A673 (cell line): ENCODE measurements around the gene MYOF.

Experiments
- CTCF ChIP-seq: fragments of 300-800, 200-600 bp; sonication (generic); conservative IDR thresholded peaks from 2 replicates; pipeline ENCODE4 v1.5.1; 2017; ENCODE audit warnings: low read depth, mild to moderate bottlenecking, antibody characterized with exemption, low read length, moderate library complexity, mixed read lengths
- EZH2 ChIP-seq: fragments of 200-600 bp; sonication (generic); IDR thresholded peaks from 2 replicates; pipeline ENCODE4 v1.6.1; 2017; ENCODE audit warnings: borderline replicate concordance, low read depth, mild to moderate bottlenecking, mixed read lengths, antibody characterized with exemption, low read length; ENCODE audit not compliant: poor library complexity, severe bottlenecking

- TF ChIP-seq EZH2, result no peak
- TF ChIP-seq CTCF, result no peak
Observed at GRCh38 chr10:93475227-93475626, 6.9 kb downstream of the MYOF start.
